Adrenal gland (tissue), 12 donors: ENCODE data around the gene RHBDF2. TPM values are rescaled to one million over a fixed set of nuclear protein-coding genes. Genes with fewer than 3 reads are reported as not detected.

Experiments used
- DNase-seq, 7 donors: peaks; one replicate each; pipeline ENCODE4 v3.0.0-alpha.2; 2019 to 2020
- H3K27ac ChIP-seq, 5 donors: fragments of 200-600 bp; sonication (generic) in 4 of 5; 1 replicate in 3 of 5; 2 replicates in 2 of 5; pipeline versions ENCODE4 v1.5.1 to v1.8.0; 2016 to 2020; ENCODE audit warnings: mild to moderate bottlenecking in 1 of 5
- H3K27me3 ChIP-seq: fragments of 200-600 bp; 2 replicates; pipeline ENCODE4 v1.8.0; 2021
- H3K36me3 ChIP-seq, 2 donors: fragments of 200-600 bp; replicated peaks in 1 of 2; 1 replicate in 1 of 2; 2 replicates in 1 of 2; pipeline versions ENCODE4 v1.5.1 to v1.8.0; 2018 to 2022
- H3K4me1 ChIP-seq, 2 donors: fragments of 200-600 bp; replicated peaks in 1 of 2; 1 replicate in 1 of 2; 2 replicates in 1 of 2; pipeline versions ENCODE4 v1.5.1 to v1.8.0; 2018 to 2021
- H3K4me3 ChIP-seq, 4 donors: fragments of 200-600 bp; sonication (generic) in 3 of 4; one replicate each; pipeline ENCODE4 v1.5.1; 2016 to 2018
- H3K9me3 ChIP-seq, 3 donors: fragments of 200-600 bp; sonication (generic) in 1 of 3; replicated peaks in 1 of 3; 1 replicate in 2 of 3; 2 replicates in 1 of 3; pipeline versions ENCODE4 v1.5.1 to v1.8.0; 2016 to 2021
- CTCF ChIP-seq, 6 experiments: fragments of 450-650 bp in 4 of 6; fragments of 200-600 bp in 2 of 6; sonication (generic) in 1 of 6; IDR thresholded peaks; 1 replicate in 5 of 6; 2 replicates in 1 of 6; pipeline versions ENCODE4 v1.5.1 to v1.8.0; 2016 to 2021; ENCODE audit warnings: antibody characterized with exemption in 6 of 6, mild to moderate bottlenecking in 2 of 6, moderate library complexity in 1 of 6
- POLR2A ChIP-seq, 2 donors: fragments of 450-650 bp; IDR thresholded peaks; one replicate each; pipeline ENCODE4 v1.6.1; 2017; ENCODE audit warnings: antibody characterized with exemption in 2 of 2, mild to moderate bottlenecking in 2 of 2, moderate library complexity in 1 of 2
- WGBS, 4 donors: extraction: QIAGEN DNeasy Blood & Tissue Kit in 2 of 4; methylation state at CpG; one replicate each; pipeline versions ENCODE4 v1.1.5 to v1.1.7; 2013 to 2017; 5-methylcytosine and 5-hydroxymethylcytosine counted together
- intact Hi-C, 2 donors: fragments of 100-400 bp; cut with DNase I; formaldehyde crosslinking; loops; one replicate each; pipeline versions ENCODE4 v1.14.1 to v1.15.0; 2022 to 2023
- polyA plus RNA-seq, 3 donors: library from polyadenylated mRNA; stranded (reverse); fragments of 200-250 nt in 2 of 3; fragments of 350-450 nt in 1 of 3; fragmentation: Illumina TruSeq in 1 of 3; extraction: RNeasy Lipid Tissue Mini Kit (QIAGEN cat#74804) in 1 of 3; gene quantifications; one replicate each; pipeline ENCODE4 v1.2.3, GENCODE V29; 2013 to 2014
- total RNA-seq, 9 donors: library from RNA; depleted of rRNA in 4 of 9; stranded (reverse); fragments of >200 nt in 4 of 9; fragments of 120-200 nt in 1 of 9; fragmentation: NEBNext Ultra II Directional in 1 of 9; extraction: Animal tissue kit (Norgen Biotek cat#: 25700) in 1 of 9; gene quantifications; one replicate each; pipeline versions ENCODE4 v1.1.0 to v1.2.4, GENCODE V29; 2013 to 2023
- donor health status: healthy with polysubstance abuse.
- donor health status: Bipolar disorder and iron deficiency.
- donor health status: DM: yes; HTN: yes; CAD: no.
- donor health status: DM: no; HTN: no; CAD: no.
- donor health status: DM: no; HTN: no; CAD: no.
- donor health status: DM: yes; HTN: yes; CAD: no.

Gene RHBDF2
- total and polyA plus RNA-seq, 12 donors = 4.9 to 156 (median 40.3) TPM

GRCh38 chr17:76431509-76431908, 69.7 kb downstream of the RHBDF2 start:
- Histone ChIP-seq H3K36me3 (no peaks in the 10 kb centered on the region), H3K4me3 (no peak overlapping the region), H3K27ac (no peak overlapping the region), H3K4me1 (peaks cover 0 to 4% of the 10 kb centered on the region in 2 donors), H3K9me3 (no peaks in the 10 kb centered on the region), H3K27me3 (no peaks in the 10 kb centered on the region)
- TF ChIP-seq POLR2A (IDR thresholded peaks at IDR 0.05) (no peak), CTCF (IDR thresholded peaks at IDR 0.05) (no peak)
- intact Hi-C loops = loop anchor here in 1 of 2 donors (2.0 kb wide), 1 partner anchor 17 kb away; no protein-coding TSS in a partner anchor
- no peak for DNase-seq
- 85 to 98% (median 94%) methylated on average over 2 of the region's 2 CpGs for WGBS, 4 donors

- WGBS, 4 donors = 88 to 100% (median 94%) methylated on average over 1 of the region's 1 CpG
- Histone ChIP-seq H3K4me3 (no peak overlapping the region), H3K4me1 (peaks cover 0 to 4% of the 10 kb centered on the region in 2 donors), H3K9me3 (no peaks in the 10 kb centered on the region), H3K27ac (no peak overlapping the region), H3K36me3 (no peaks in the 10 kb centered on the region), H3K27me3 (no peaks in the 10 kb centered on the region)
- TF ChIP-seq POLR2A (IDR thresholded peaks at IDR 0.05) (no peak), CTCF (IDR thresholded peaks at IDR 0.05) (no peak)
- DNase-seq = no peak
- intact Hi-C loops = no loop called here
Observed at GRCh38 chr17:76428511-76428910, 72.7 kb downstream of the RHBDF2 start.

- H3K27ac ChIP-seq = peak overlapping the region in 2 of 5 donors; percentile 44 to 53
- no peaks in the 10 kb centered on the region for H3K36me3 ChIP-seq
- H3K27me3 ChIP-seq = no peaks in the 10 kb centered on the region
- intact Hi-C loops = no loop called here
- no peaks in the 10 kb centered on the region for H3K9me3 ChIP-seq
- H3K4me3 ChIP-seq = no peak overlapping the region
- TF ChIP-seq CTCF (IDR thresholded peaks at IDR 0.05) (no peak), POLR2A (IDR thresholded peaks at IDR 0.05) (no peak)
- 73 to 84% (median 81%) methylated on average over 8 of the region's 8 CpGs for WGBS, 4 donors
- DNase-seq = peak in 1 of 7 donors; percentile 21
- H3K4me1 ChIP-seq = peaks cover 0 to 4% of the 10 kb centered on the region in 2 donors
Observed at GRCh38 chr17:76427501-76428231, 73.6 kb downstream of the RHBDF2 start.

- DNase-seq = no peak
- H3K27ac ChIP-seq = no peak overlapping the region
- no peaks in the 10 kb centered on the region for H3K9me3 ChIP-seq
- WGBS, 4 donors = 79 to 94% (median 91%) methylated on average over 3 of the region's 3 CpGs
- no peak overlapping the region for H3K4me3 ChIP-seq
- TF ChIP-seq CTCF (IDR thresholded peaks at IDR 0.05) (no peak), POLR2A (IDR thresholded peaks at IDR 0.05) (no peak)
- H3K36me3 ChIP-seq = no peaks in the 10 kb centered on the region
- intact Hi-C loops = no loop called here
- no peaks in the 10 kb centered on the region for H3K27me3 ChIP-seq
- peaks cover 0 to 4% of the 10 kb centered on the region in 2 donors for H3K4me1 ChIP-seq
Observed at GRCh38 chr17:76426853-76427252, 74.4 kb downstream of the RHBDF2 start.
